Kidney epithelial cell (primary cell): ENCODE measurements around the gene PRRT4. TPM values are rescaled to one million over a fixed set of nuclear protein-coding genes. Genes with fewer than 3 reads are reported as not detected.

ENCODE experiments used
- DNase-seq: peaks from one replicate; pipeline ENCODE4 v3.0.0-alpha.2; 2010; ENCODE audit warnings: low read depth
- H3K27me3 ChIP-seq: 2 replicates; pipeline ENCODE4 v1.6.0; 2011; ENCODE audit warnings: low read length; ENCODE audit not compliant: control insufficient read depth, insufficient read depth
- H3K36me3 ChIP-seq: 2 replicates; pipeline ENCODE4 v1.5.1; 2011; ENCODE audit warnings: low read length; ENCODE audit not compliant: control insufficient read depth, insufficient read depth
- H3K4me3 ChIP-seq: 2 replicates; pipeline ENCODE4 v1.5.1; 2011; ENCODE audit warnings: low read depth, mild to moderate bottlenecking, control low read depth, low read length
- total RNA-seq: library from RNA; depleted of rRNA; stranded (reverse); fragments of >200 nt; gene quantifications from 2 replicates; pipeline ENCODE4 v1.2.3, GENCODE V29; 2015
- TF ChIP-seq, protein P1 (sequence below): IDR thresholded peaks from 2 replicates; pipeline ENCODE4 v1.5.1; 2011; ENCODE audit warnings: mild to moderate bottlenecking, moderate library complexity, low read length, control low read depth, inconsistent platforms; ENCODE audit not compliant: insufficient read depth, poor library complexity, severe bottlenecking

PRRT4 gene
- total RNA-seq, 1 donor from 2014 or later, result not detected

GRCh38 chr7:128358233-128358632 lies 3.3 kb downstream of the PRRT4 start:
- Histone ChIP-seq H3K27me3 (peaks cover 60% of the 10 kb centered on the region), H3K4me3 (no peak overlapping the region), H3K36me3 (no peaks in the 10 kb centered on the region)
- DNase-seq, result no peak
- TF ChIP-seq, protein P1, sequence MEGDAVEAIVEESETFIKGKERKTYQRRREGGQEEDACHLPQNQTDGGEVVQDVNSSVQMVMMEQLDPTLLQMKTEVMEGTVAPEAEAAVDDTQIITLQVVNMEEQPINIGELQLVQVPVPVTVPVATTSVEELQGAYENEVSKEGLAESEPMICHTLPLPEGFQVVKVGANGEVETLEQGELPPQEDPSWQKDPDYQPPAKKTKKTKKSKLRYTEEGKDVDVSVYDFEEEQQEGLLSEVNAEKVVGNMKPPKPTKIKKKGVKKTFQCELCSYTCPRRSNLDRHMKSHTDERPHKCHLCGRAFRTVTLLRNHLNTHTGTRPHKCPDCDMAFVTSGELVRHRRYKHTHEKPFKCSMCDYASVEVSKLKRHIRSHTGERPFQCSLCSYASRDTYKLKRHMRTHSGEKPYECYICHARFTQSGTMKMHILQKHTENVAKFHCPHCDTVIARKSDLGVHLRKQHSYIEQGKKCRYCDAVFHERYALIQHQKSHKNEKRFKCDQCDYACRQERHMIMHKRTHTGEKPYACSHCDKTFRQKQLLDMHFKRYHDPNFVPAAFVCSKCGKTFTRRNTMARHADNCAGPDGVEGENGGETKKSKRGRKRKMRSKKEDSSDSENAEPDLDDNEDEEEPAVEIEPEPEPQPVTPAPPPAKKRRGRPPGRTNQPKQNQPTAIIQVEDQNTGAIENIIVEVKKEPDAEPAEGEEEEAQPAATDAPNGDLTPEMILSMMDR, result no peak

DNA sequence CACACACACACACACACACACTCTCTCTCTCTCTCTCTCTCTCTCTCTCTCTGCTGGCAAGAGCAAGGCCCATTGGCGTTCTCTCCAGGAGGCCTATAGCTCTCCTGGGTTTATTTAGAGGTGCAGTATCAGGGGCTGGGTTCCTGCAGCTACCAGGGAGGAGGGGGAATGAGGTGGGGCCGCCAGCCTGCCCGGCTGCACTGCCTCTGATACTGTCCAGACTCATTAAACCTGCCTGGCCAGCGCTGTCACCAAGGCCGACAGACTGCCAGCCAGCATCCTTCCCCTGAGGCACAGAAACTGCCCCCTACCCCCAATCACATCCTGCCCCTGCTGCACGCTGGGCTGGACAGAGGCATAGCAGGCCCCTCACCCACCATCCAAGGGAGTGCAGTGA lies 4.3 kb downstream of the PRRT4 start:
- no peak overlapping the region for H3K4me3 ChIP-seq
- peaks cover 62% of the 10 kb centered on the region for H3K27me3 ChIP-seq

GRCh38 chr7:128356546-128357216 lies 4.8 kb downstream of the PRRT4 start:
- no peak overlapping the region for H3K4me3 ChIP-seq
- TF ChIP-seq, protein P1, result no peak
- DNase-seq, result no peak
- H3K36me3 ChIP-seq, result no peaks in the 10 kb centered on the region
- H3K27me3 ChIP-seq, result peaks cover 59% of the 10 kb centered on the region

More for the DNA sequence above, 4.3 kb downstream of the PRRT4 start:
- no peaks in the 10 kb centered on the region for H3K36me3 ChIP-seq
- TF ChIP-seq, protein P1, result no peak
- DNase-seq, result no peak

GRCh38 chr7:128353610-128354009 lies 7.9 kb downstream of the PRRT4 start:
- TF ChIP-seq, protein P1, result no peak
- DNase-seq, result no peak
- Histone ChIP-seq H3K36me3 (no peaks in the 10 kb centered on the region), H3K27me3 (peaks cover 59% of the 10 kb centered on the region), H3K4me3 (no peak overlapping the region)

- no peak for DNase-seq
- H3K36me3 ChIP-seq, result no peaks in the 10 kb centered on the region
- H3K4me3 ChIP-seq, result no peak overlapping the region
- TF ChIP-seq, protein P1, result no peak
- peaks cover 60% of the 10 kb centered on the region for H3K27me3 ChIP-seq
These were observed 8.3 kb downstream of the PRRT4 start for GRCh38 chr7:128353189-128353588.

- no peak overlapping the region for H3K4me3 ChIP-seq
- peaks cover 54% of the 10 kb centered on the region for H3K27me3 ChIP-seq
- no peak for DNase-seq
- no peaks in the 10 kb centered on the region for H3K36me3 ChIP-seq
- TF ChIP-seq, protein P1, result no peak
These were observed 8.9 kb downstream of the PRRT4 start for GRCh38 chr7:128352636-128353035.
